HepG2 (cell line): ENCODE data around the gene HS3ST5.

Source experiments
- ATF7 ChIP-seq, 2 experiments: fragments of 450-650 bp in 1 of 2; sonication (generic) in 1 of 2; formaldehyde crosslinking in 1 of 2; IDR thresholded peaks; 2 replicates each; pipeline versions ENCODE4 v1.4.0 to v1.6.1; 2016 to 2020; ENCODE audit warnings: antibody characterized with exemption in 1 of 2, mild to moderate bottlenecking in 1 of 2, missing genetic modification reagents in 1 of 2
- CEBPB ChIP-seq: IDR thresholded peaks from 2 replicates; pipeline ENCODE4 v1.6.1; 2011; ENCODE audit warnings: low read depth, low read length, improper control_type of control experiment, borderline replicate concordance
- RNF219 ChIP-seq: sonication (generic); formaldehyde crosslinking; IDR thresholded peaks from 2 replicates; pipeline ENCODE4 v1.5.0; 2020; ENCODE audit warnings: mild to moderate bottlenecking, missing genetic modification reagents
- SMARCC2 ChIP-seq: fragments of 450-650 bp; IDR thresholded peaks from 2 replicates; pipeline ENCODE4 v1.6.1; 2017; ENCODE audit warnings: antibody characterized with exemption, mild to moderate bottlenecking

GRCh38 chr6:114382406-114382805 is 39.6 kb upstream of the HS3ST5 start:
- TF ChIP-seq RNF219 (CRISPR knock-in tag) = no peak
- TF ChIP-seq CEBPB = no peak
- no peak for TF ChIP-seq ATF7 (IDR thresholded peaks at IDR 0.05)
- no peak for TF ChIP-seq ATF7 (CRISPR knock-in tag; IDR thresholded peaks at IDR 0.05)
- TF ChIP-seq SMARCC2 = no peak
